Eye (tissue), 1 donor: ENCODE results near the gene ADH4.

Experiments used
- DNase-seq: peaks from one replicate; pipeline ENCODE4 v3.0.0-alpha.2; 2015

ADH4 gene

DNA sequence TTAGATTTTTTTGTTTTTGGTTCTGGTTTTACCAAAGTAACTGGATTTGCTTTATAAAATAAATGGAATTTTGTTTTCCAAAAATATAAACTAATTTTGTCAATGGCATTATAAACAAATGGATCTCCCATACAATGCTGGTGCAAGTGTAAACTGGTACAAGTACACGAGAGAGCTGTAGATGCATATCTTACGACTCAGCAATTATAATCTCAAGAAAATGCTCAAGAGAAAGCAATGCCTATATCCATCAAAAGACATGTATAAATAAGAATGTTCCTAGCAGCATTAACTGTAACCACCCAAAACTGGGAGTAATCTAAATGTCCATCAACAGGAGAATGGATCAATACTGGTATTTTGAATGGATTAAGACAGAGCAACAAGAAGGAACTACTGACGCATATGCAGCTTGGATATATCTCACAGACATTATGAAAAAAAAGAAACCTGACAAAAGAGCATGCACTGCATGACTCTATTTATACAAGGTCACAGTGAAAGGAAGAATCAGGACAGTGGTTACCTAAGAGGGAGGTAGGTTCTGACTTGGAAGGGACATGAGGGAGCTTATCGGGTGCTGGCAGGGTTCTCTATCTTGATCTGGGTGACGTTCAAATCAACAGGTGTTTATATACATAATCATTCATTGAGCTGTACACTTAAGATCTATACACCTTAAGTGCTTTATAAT lies 65.0 kb downstream of the ADH4 start:
- no peak for DNase-seq

DNA sequence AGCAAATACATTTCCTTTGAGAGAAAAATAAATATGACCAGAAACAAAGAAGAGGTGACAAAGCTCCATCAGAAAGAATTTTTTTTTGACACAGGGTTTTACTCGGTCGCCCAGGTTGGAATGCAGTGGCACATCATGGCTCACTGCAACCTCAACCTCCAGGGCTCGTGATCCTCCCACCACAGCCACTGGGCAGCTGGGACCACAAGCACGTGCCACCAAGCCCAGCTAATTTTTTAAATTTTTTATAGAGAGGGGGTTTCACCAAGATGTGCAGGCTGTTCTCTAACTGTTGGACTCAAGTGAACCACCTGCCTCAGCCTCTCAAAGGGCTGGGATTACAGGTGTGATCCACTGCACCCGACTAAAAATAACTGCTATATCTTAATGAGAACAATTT lies 65.8 kb downstream of the ADH4 start:
- DNase-seq, result no peak

DNA sequence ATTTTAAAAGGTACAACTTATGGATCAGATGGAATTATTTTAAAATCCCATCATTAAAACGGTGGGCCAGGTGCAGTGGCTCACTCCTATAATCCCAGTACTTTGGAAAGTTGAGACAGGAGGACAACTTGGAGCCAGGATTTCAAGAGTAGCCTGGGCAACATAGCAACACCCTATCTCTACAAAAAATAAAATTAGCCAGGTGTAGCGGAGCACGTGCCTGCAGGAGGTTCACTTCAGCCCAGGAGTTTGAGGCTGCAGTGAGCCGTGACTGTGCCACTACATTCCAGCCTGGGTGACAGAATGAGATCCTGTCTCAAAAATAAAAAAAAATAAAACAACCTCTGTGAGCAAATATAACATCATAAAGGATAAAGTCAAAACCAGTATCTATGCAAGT lies 66.9 kb downstream of the ADH4 start:
- DNase-seq, result no peak

DNA sequence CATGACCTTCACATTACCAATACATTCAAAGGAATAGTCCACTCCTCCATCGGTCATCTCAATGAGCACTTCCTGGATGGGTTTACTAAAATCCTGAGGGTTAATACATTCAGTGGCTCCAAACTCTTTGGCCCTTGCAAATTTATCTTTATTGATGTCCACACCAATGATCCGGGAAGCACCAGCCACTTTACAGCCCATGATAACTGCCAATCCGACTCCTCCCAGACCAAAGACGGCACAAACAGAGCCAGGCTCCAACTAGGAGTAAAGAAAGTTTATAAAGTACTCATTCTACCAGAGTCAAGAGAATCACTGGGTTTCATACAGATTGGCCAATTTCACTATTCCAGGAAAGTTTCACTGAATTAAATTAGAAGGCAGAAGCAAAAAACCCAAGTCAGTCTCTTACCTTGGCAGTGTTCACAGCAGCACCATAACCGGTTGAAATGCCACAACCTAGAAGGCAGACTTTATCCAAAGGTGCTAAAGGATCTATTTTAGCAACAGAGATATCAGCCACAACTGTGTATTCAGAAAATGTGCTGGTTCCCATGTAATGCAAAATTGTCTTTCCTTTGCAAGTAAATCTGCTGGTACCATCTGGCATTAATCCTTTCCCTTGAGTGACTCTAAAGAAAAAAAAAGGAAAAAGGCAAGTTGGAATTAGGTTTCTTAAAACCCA lies 67.7 kb downstream of the ADH4 start:
- DNase-seq, result no peak

DNA sequence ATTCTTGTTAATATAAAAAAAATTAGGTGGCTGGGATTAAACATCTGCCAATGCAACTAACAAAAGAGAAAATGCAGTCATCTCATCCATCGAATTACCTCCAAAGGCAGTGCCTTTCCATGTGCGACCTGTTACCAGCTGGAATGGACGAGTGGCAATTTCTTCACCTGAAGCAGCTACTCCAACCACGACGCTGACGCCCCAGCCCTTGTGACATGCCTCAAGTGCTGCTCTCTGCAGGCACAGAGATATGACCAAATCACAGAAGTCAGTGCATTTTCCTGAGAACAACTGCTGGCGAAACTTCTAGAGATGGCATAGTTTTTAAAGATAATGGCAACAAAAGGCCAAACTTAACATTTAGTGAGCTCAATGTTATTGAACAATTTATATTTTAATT lies 69.3 kb downstream of the ADH4 start:
- DNase-seq, result no peak
